ENCODE data around the gene RANGAP1. TPM values are rescaled to one million over a fixed set of nuclear protein-coding genes. Genes with fewer than 3 reads are reported as not detected.
"Not testable (repeated sequence)": the region's sequence is repeated elsewhere in the genome, so short reads cannot be mapped to it uniquely, and the experiment has no call there.

The RANGAP1 gene
- total and polyA plus RNA-seq, 5 donors, result 26.0 to 38.5 (median 30.2) TPM

GRCh38 chr22:41301085-41302020, 15.4 kb upstream of the RANGAP1 start, which contains the start of gene ZC3H7B:
Gene ZC3H7B, plus strand, starts transcription at chr22:41301525. Its CDS starts 19,136 bp downstream, at chr22:41320661.
- ATAC-seq (peak; percentile 97), DNase-seq (peak; percentile 85 to 93 (median 93))
- Histone ChIP-seq H3K27me3 (ENCODE audit: control insufficient read depth, insufficient read depth) (no peaks in the 10 kb centered on the region), H3K4me3 (ENCODE audit: low read length) (peak within 1 kb of the TSS; percentile 97), H3K9me3 (ENCODE audit: control insufficient read depth, low read length) (no peaks in the 10 kb centered on the region), H3K4me1 (ENCODE audit: control insufficient read depth, insufficient read depth, low read length) (peaks cover 1% of the 10 kb centered on the region), H3K27ac (ENCODE audit: low read length) (peak within 1 kb of the TSS; percentile 65)
- intact Hi-C loops (cut with DNase I), result no loop called here
- WGBS, result under 1% methylated on average over 74 of the region's 74 CpGs

- no peak overlapping the region for H3K27ac ChIP-seq (ENCODE audit: low read length)
- ATAC-seq (no peak), DNase-seq (no peak)
- intact Hi-C loops (cut with DNase I), result no loop called here
- H3K27me3 ChIP-seq (ENCODE audit: control insufficient read depth, insufficient read depth), result no peaks in the 10 kb centered on the region
- H3K9me3 ChIP-seq (ENCODE audit: control insufficient read depth, low read length), result no peaks in the 10 kb centered on the region
- WGBS, result 50% methylated on average over 7 of the region's 7 CpGs
- H3K4me3 ChIP-seq (ENCODE audit: low read length), result peak overlapping the region; percentile 97
- peaks cover 1% of the 10 kb centered on the region for H3K4me1 ChIP-seq (ENCODE audit: control insufficient read depth, insufficient read depth, low read length)
Measured at GRCh38 chr22:41300661-41301060, 14.7 kb upstream of the RANGAP1 start.

DNA sequence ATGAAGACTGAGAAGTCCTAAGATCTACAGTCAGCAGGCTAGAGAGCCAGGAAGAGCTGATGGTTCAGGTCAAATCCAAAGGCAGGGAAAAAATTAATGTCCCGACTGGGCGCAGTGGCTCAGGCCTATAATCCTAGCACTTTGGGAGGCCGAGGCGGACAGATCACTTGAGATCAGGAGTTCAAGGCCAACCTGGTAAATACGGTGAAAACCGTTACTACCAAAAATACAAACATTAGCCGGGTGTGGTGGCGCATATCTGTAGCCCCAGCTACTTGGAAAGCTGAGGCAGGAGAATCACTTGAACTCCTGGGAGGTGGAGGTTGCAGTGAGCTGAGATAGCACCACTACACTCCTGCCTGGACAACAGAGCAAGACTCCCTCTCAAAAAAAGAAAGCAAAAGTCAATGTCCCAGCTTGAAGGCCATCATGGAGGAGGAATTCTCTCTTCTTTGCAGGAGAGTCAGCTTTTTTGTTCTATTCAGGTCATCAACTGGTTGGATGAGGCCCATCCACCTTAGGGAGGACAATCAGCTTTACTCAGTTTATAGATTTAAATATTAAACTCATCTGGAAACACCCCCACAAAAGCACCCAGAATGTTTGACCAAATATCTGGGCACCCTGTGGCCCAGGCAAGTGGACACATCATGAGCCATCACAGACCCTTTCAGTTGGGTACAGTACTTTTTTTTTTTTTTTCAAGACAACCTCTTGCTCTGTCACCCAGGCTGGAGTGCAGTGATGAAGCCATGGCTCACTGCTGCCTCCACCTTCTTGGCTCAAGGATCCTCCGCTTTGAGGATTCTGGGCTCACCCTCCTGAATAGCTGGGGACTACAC, 11.1 kb upstream of the RANGAP1 start:
- DNase-seq (no peak), ATAC-seq (no peak)
- Histone ChIP-seq H3K4me3 (ENCODE audit: low read length) (no peak overlapping the region), H3K4me1 (ENCODE audit: control insufficient read depth, insufficient read depth, low read length) (no peaks in the 10 kb centered on the region), H3K27me3 (ENCODE audit: control insufficient read depth, insufficient read depth) (no peaks in the 10 kb centered on the region), H3K9me3 (ENCODE audit: control insufficient read depth, low read length) (no peaks in the 10 kb centered on the region), H3K27ac (ENCODE audit: low read length) (no peak overlapping the region)
- 98% methylated on average over 9 of the region's 9 CpGs for WGBS
- intact Hi-C loops (cut with DNase I), result no loop called here

- WGBS, result 86% methylated on average over 18 of the region's 28 CpGs
- ATAC-seq; H3K9me3 ChIP-seq (ENCODE audit: control insufficient read depth, low read length); H3K4me3 ChIP-seq (ENCODE audit: low read length); H3K4me1 ChIP-seq (ENCODE audit: control insufficient read depth, insufficient read depth, low read length); H3K27me3 ChIP-seq (ENCODE audit: control insufficient read depth, insufficient read depth); H3K27ac ChIP-seq (ENCODE audit: low read length); intact Hi-C loops (cut with DNase I): not testable (repeated sequence)
- DNase-seq, result peak in 1 of 3 donors; percentile 68
Measured at GRCh38 chr22:41294816-41295215, 8.8 kb upstream of the RANGAP1 start.

DNA sequence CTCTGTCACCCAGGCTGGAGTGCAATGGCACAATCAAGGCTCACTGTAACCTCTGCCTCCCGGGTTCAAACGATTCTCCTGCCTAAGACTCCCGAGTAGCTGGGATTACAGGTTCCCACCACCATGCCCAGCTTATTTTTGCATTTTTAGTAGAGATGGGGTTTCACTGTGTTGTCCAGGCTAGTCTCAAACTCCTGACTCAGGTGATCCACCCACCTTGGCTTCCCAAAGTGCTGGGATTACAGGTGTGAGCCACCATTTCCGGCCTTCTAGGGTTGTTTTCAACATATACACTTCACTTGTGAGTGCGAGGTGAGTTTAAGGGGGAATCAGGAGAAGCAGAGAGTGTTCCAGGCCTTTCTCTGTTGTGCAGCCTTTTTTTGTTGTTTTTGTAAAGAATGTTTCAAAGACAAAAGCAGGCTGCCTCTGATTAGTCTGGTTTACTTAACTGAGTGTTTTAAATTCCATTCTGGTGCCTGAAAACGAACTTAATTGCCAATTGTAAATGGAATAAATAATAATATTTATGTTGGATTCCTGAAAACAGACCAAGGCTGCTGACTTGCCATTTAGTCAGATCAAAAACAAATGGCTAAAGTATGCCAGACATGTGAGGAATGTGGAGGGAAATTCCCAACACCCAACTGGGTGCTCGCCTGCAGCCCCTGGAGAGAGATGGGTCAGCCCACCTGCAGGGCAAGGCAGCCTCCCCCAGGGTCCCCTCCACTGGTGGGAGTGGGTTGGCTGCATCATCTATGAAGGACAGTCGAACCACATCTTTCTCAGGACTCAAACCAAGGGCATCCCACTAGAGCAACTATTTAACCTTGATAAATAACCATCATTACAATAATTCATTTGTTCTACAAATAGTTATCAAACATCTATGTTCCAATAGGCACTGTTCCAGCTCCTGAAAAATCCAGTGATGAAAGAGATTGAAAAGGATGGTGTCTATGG, 4.6 kb upstream of the RANGAP1 start:
- Histone ChIP-seq H3K4me3 (ENCODE audit: low read length) (no peak overlapping the region), H3K9me3 (ENCODE audit: control insufficient read depth, low read length) (no peaks in the 10 kb centered on the region), H3K4me1 (ENCODE audit: control insufficient read depth, insufficient read depth, low read length) (no peaks in the 10 kb centered on the region), H3K27me3 (ENCODE audit: control insufficient read depth, insufficient read depth) (no peaks in the 10 kb centered on the region), H3K27ac (ENCODE audit: low read length) (no peak overlapping the region)
- DNase-seq (no peak), ATAC-seq (no peak)
- intact Hi-C loops (cut with DNase I), result no loop called here
- 68% methylated on average over 8 of the region's 8 CpGs for WGBS

DNA sequence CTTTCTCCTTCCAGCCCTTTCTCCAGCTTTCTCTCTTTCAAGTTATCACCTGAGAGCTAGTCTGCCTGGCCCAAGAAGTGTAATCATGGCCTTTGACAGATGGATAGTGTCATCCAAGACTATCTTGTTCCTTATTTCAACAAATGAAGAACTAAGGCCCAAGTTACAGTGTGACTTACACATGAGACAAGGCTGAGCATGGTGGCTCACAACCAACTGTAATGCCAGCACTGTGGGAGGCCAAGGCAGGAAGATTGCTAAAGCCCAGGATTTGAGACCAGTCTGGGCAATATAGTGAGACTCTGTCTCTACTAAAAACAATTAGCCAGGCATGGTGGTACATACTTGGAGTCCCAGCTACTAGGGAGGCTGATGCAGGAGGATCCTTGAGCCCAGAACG, 3.7 kb upstream of the RANGAP1 start:
- H3K9me3 ChIP-seq (ENCODE audit: control insufficient read depth, low read length), result no peaks in the 10 kb centered on the region
- intact Hi-C loops (cut with DNase I), result no loop called here
- H3K27me3 ChIP-seq (ENCODE audit: control insufficient read depth, insufficient read depth), result no peaks in the 10 kb centered on the region
- H3K27ac ChIP-seq (ENCODE audit: low read length), result no peak overlapping the region
- WGBS, result 94% methylated on average over 1 of the region's 1 CpG
- no peak for ATAC-seq
- DNase-seq, result no peak
- H3K4me3 ChIP-seq (ENCODE audit: low read length), result no peak overlapping the region
- H3K4me1 ChIP-seq (ENCODE audit: control insufficient read depth, insufficient read depth, low read length), result no peaks in the 10 kb centered on the region

- no peak for DNase-seq
- Histone ChIP-seq H3K27ac (ENCODE audit: low read length) (peak overlapping the region; percentile 72), H3K4me3 (ENCODE audit: low read length) (no peak overlapping the region), H3K9me3 (ENCODE audit: control insufficient read depth, low read length) (no peaks in the 10 kb centered on the region), H3K27me3 (ENCODE audit: control insufficient read depth, insufficient read depth) (no peaks in the 10 kb centered on the region), H3K4me1 (ENCODE audit: control insufficient read depth, insufficient read depth, low read length) (no peaks in the 10 kb centered on the region)
- ATAC-seq, result peak in 1 of 2 donors; percentile 20
- WGBS, result 53% methylated on average over 9 of the region's 9 CpGs
- intact Hi-C loops (cut with DNase I), result no loop called here
Measured at GRCh38 chr22:41288245-41288946, 2.4 kb upstream of the RANGAP1 start.

DNA sequence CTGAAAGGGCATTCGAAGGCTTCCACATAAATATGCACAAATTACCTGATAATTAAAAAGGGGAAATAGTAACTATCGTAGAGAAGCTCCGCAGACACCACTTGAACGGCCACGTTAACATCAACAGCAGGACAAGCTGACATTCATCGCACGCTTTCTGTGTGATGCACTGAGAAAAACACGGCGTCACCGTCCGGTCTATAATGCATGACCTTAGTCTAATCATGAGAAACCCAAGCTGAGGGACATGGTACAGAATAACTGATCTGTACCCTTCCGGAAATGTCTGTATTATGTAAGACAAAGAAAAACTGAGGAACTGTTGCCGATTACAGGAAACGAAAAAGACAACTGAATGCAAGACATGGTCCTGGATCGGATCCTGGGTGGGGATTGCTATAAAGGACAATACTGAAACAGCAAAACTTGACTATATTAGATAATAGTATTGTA, 678 bp upstream of the RANGAP1 start:
- H3K4me3 ChIP-seq (ENCODE audit: low read length), result peak overlapping the region; percentile 63
- H3K27ac ChIP-seq (ENCODE audit: low read length), result peak overlapping the region; percentile 42
- H3K27me3 ChIP-seq (ENCODE audit: control insufficient read depth, insufficient read depth), result no peaks in the 10 kb centered on the region
- DNase-seq, result peak in 1 of 3 donors; percentile 30
- H3K4me1 ChIP-seq (ENCODE audit: control insufficient read depth, insufficient read depth, low read length), result no peaks in the 10 kb centered on the region
- intact Hi-C loops (cut with DNase I), result no loop called here
- WGBS, result 1% methylated on average over 15 of the region's 15 CpGs
- peak; percentile 2 for ATAC-seq
- no peaks in the 10 kb centered on the region for H3K9me3 ChIP-seq (ENCODE audit: control insufficient read depth, low read length)

DNA sequence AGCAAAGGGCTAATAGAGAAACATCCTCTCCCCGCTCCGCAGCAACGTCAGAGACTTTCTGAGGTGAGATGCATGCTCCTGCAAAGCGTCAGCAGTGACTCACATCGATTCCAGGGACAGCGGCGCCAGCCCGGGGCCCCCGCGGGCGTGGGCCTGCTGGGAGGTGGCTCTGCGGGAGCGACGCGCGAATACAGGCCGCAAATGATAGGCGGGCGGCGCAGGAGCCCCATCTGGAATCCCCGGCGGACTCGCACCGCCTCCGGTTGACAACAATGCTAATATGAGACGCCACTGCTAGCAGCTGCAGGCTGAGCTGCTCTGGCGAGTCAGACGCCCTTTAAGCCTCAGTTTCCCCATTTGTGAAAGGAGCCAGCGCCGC, 557 bp downstream of the RANGAP1 start:
- H3K27me3 ChIP-seq (ENCODE audit: control insufficient read depth, insufficient read depth), result no peaks in the 10 kb centered on the region
- 0% methylated on average over 30 of the region's 30 CpGs for WGBS
- no peaks in the 10 kb centered on the region for H3K4me1 ChIP-seq (ENCODE audit: control insufficient read depth, insufficient read depth, low read length)
- H3K4me3 ChIP-seq (ENCODE audit: low read length), result peak overlapping the region; percentile 70
- intact Hi-C loops (cut with DNase I), result no loop called here
- DNase-seq (peak; percentile 68 to 71 (median 71)), ATAC-seq (peak; percentile 12 to 68)
- peak overlapping the region; percentile 36 for H3K27ac ChIP-seq (ENCODE audit: low read length)
- H3K9me3 ChIP-seq (ENCODE audit: control insufficient read depth, low read length), result no peaks in the 10 kb centered on the region

DNA sequence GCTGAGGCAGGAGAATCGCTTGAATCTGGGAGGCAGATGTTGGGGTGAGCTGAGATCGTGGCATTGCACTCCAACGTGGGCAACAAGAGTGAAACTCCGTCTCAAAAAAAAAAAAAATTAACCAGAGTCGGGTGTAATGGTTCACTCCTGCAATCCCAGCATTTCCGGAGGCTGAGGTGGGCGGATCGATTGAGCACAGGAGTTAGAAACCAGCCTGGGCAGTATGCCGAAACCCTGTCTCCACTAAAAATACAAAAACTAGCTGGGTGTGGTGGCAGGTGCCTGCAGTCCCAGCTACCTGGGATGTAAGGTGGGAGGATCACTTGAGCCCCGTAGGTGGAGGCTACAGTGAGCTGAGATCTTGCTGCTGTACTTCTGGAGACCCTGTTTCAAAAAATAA, 1.5 kb downstream of the RANGAP1 start:
- Histone ChIP-seq H3K4me1 (ENCODE audit: control insufficient read depth, insufficient read depth, low read length) (no peaks in the 10 kb centered on the region), H3K27ac (ENCODE audit: low read length) (no peak overlapping the region), H3K27me3 (ENCODE audit: control insufficient read depth, insufficient read depth) (no peaks in the 10 kb centered on the region), H3K9me3 (ENCODE audit: control insufficient read depth, low read length) (no peaks in the 10 kb centered on the region), H3K4me3 (ENCODE audit: low read length) (no peak overlapping the region)
- ATAC-seq (no peak), DNase-seq (no peak)
- intact Hi-C loops (cut with DNase I), result no loop called here
- 95% methylated on average over 10 of the region's 10 CpGs for WGBS

Data from right cardiac atrium (tissue), 5 donors.